Measurements from ENCODE around the gene FOCAD.

Gene FOCAD

DNA sequence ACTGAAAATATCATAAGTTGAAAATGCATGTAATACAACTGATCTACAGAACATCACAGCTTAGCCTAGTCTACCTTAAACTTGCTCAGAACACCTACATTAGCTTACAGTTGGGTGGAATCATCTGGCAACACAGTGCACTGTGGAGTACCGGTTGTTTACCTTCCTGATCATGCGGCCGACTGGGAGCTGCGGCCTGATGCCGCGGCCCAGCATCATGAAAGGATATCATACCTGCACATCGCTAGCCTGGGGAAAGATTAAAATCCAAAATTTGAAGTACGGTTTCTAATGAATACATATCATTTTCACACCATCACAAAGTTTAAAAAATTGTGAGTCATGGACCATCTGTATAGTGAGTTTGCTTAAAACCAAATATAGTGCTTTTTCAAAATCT lies 345.6 kb downstream of the FOCAD start:
- no peak for DNase-seq

GRCh38 chr9:21030389-21031035 lies 346.5 kb downstream of the FOCAD start:
- peak; percentile 6 for DNase-seq

- DNase-seq = peak; percentile 62
Measured at GRCh38 chr9:21031091-21031807, 347.2 kb downstream of the FOCAD start, which contains the start of gene HACD4. Gene HACD4, minus strand, starts transcription at chr9:21031640. Its CDS starts 50 bp downstream, at chr9:21031590.

GRCh38 chr9:21031808-21032183 lies 347.7 kb downstream of the FOCAD start:
- no peak for DNase-seq

- no peak for DNase-seq
Measured at GRCh38 chr9:21037278-21037677, 353.2 kb downstream of the FOCAD start.

DNA sequence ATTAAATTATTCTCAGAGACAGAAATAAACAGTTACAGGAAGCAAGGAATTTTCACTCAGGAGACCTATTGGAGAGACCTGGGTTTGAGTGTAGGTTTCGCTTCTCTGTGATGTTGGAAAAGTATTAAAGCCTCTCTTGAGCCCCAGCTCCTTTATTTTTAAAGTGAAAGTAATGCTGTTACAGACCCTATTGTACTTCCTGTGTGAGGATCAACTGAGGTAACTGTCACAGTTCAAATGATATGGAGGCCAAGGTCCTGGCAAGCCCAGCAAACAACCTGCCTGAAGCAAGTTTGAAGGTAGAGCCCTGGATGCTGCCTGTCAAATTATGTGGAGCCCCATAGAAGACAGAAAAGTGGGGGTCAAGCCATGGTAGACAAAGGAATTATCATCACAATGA lies 355.2 kb downstream of the FOCAD start:
- DNase-seq = no peak

GRCh38 chr9:21042466-21042865 lies 358.4 kb downstream of the FOCAD start:
- no peak for DNase-seq

DNA sequence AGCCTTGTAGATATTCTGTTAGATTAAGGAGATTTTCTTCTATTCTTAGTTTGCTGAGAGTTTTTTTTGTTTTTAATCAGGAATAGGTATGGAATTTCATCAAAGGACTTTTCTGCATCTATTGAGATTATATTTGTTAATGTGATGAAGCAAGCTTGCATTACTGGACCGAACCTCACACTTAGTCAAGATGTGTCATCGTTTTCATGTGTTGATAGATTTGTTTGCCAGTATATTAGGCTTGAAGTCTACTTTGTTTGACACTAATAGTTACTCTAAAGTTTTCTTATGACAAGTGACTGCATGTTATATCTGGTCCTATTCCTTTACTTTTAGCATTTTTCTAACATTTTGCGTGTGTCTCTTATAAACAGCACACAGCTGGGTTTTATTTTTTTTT lies 359.8 kb downstream of the FOCAD start:
- no peak for DNase-seq
